A204.1 (cell line): Measurements from ENCODE around the gene MLN.

Experiments used
- FAIRE-seq: peaks from 2 replicates; lab custom pipeline; 2012; peaks lifted over from hg19 to GRCh38; lab: Jason Lieb, UNC

The MLN gene

GRCh38 chr6:33771146-33772081 lies 32.4 kb downstream of the MLN start:
- FAIRE-seq: no peak

GRCh38 chr6:33770833-33771145 lies 33.0 kb downstream of the MLN start:
- FAIRE-seq: no peak

- no peak for FAIRE-seq
These were observed 33.5 kb downstream of the MLN start for GRCh38 chr6:33770124-33770832.

- FAIRE-seq: no peak
These were observed 34.5 kb downstream of the MLN start for GRCh38 chr6:33769248-33769821.

GRCh38 chr6:33768644-33769120 lies 35.1 kb downstream of the MLN start:
- peak; percentile 19 for FAIRE-seq

GRCh38 chr6:33766921-33767907 lies 36.6 kb downstream of the MLN start:
- no peak for FAIRE-seq

- no peak for FAIRE-seq
These were observed 38.4 kb downstream of the MLN start for GRCh38 chr6:33765368-33765767.

- no peak for FAIRE-seq
These were observed 39.8 kb downstream of the MLN start for GRCh38 chr6:33764036-33764435.

- FAIRE-seq: no peak
These were observed 40.3 kb downstream of the MLN start for GRCh38 chr6:33763483-33763882.

GRCh38 chr6:33762713-33763112 lies 41.1 kb downstream of the MLN start:
- FAIRE-seq: no peak

- no peak for FAIRE-seq
These were observed 41.7 kb downstream of the MLN start for GRCh38 chr6:33761922-33762629.

GRCh38 chr6:33761581-33761921 lies 42.3 kb downstream of the MLN start:
- no peak for FAIRE-seq

GRCh38 chr6:33759887-33760629 lies 43.7 kb downstream of the MLN start:
- FAIRE-seq: no peak

GRCh38 chr6:33758815-33759216 lies 45.0 kb downstream of the MLN start:
- FAIRE-seq: no peak

- FAIRE-seq: no peak
These were observed 45.9 kb downstream of the MLN start for GRCh38 chr6:33757906-33758305.

- no peak for FAIRE-seq
These were observed 46.7 kb downstream of the MLN start for GRCh38 chr6:33757113-33757512.

GRCh38 chr6:33756211-33756954 lies 47.4 kb downstream of the MLN start:
- no peak for FAIRE-seq

- no peak for FAIRE-seq
These were observed 48.5 kb downstream of the MLN start for GRCh38 chr6:33755070-33755869.

- FAIRE-seq: no peak
These were observed 49.6 kb downstream of the MLN start for GRCh38 chr6:33754222-33754621.
